NCI-H1436 treated with DMSO at 0.1 percent for 48 hours (cell line): ENCODE measurements around the gene ATL2.
"Not testable (repeated sequence)": the region's sequence is repeated elsewhere in the genome, so short reads cannot be mapped to it uniquely, and the experiment has no call there.

ENCODE experiments used
- DNase-seq: peaks from one replicate; lab custom pipeline; 2025; lab: John Stamatoyannopoulos, UW

Gene ATL2

GRCh38 chr2:38274286-38275276 is 102.5 kb downstream of the ATL2 start:
- DNase-seq = no peak

- no peak for DNase-seq
Observed at GRCh38 chr2:38271697-38272096, 105.4 kb downstream of the ATL2 start.

- DNase-seq = no peak
Observed at GRCh38 chr2:38269421-38269820, 107.7 kb downstream of the ATL2 start.

- DNase-seq = no peak
Observed at GRCh38 chr2:38268691-38269327, 108.3 kb downstream of the ATL2 start.

GRCh38 chr2:38268001-38268400 is 109.1 kb downstream of the ATL2 start:
- DNase-seq = no peak

- no peak for DNase-seq
Observed at GRCh38 chr2:38267270-38267925, 109.7 kb downstream of the ATL2 start.

GRCh38 chr2:38266382-38267061 is 110.6 kb downstream of the ATL2 start:
- DNase-seq = no peak

GRCh38 chr2:38265461-38265860 is 111.6 kb downstream of the ATL2 start:
- DNase-seq = no peak

GRCh38 chr2:38264396-38265221 is 112.5 kb downstream of the ATL2 start:
- no peak for DNase-seq

- DNase-seq = no peak
Observed at GRCh38 chr2:38263293-38263692, 113.8 kb downstream of the ATL2 start.

- DNase-seq = no peak
Observed at GRCh38 chr2:38262069-38262871, 114.8 kb downstream of the ATL2 start.

- DNase-seq = no peak
Observed at GRCh38 chr2:38261569-38262068, 115.5 kb downstream of the ATL2 start.

GRCh38 chr2:38260972-38261371 is 116.1 kb downstream of the ATL2 start:
- DNase-seq = no peak

GRCh38 chr2:38260469-38260868 is 116.6 kb downstream of the ATL2 start:
- no peak for DNase-seq

GRCh38 chr2:38259311-38259710 is 117.8 kb downstream of the ATL2 start:
- DNase-seq = no peak

- DNase-seq = not testable (repeated sequence)
Observed at GRCh38 chr2:38257680-38258079, 119.4 kb downstream of the ATL2 start.

- DNase-seq = no peak
Observed at GRCh38 chr2:38256610-38257009, 120.5 kb downstream of the ATL2 start.

GRCh38 chr2:38255211-38255610 is 121.9 kb downstream of the ATL2 start:
- no peak for DNase-seq

GRCh38 chr2:38254796-38255195 is 122.3 kb downstream of the ATL2 start:
- no peak for DNase-seq

- DNase-seq = no peak
Observed at GRCh38 chr2:38251940-38252339, 125.1 kb downstream of the ATL2 start.
